ENCODE data around the gene LEPR.
A peak's percentile ranks its signal among the peaks of the same experiment; 100 is the strongest.

The LEPR gene

GRCh38 chr1:65409816-65410326 lies 10.6 kb upstream of the LEPR start:
- no peak for DNase-seq

- no peak for DNase-seq
Measured at GRCh38 chr1:65412256-65412983, 8.0 kb upstream of the LEPR start.

DNA sequence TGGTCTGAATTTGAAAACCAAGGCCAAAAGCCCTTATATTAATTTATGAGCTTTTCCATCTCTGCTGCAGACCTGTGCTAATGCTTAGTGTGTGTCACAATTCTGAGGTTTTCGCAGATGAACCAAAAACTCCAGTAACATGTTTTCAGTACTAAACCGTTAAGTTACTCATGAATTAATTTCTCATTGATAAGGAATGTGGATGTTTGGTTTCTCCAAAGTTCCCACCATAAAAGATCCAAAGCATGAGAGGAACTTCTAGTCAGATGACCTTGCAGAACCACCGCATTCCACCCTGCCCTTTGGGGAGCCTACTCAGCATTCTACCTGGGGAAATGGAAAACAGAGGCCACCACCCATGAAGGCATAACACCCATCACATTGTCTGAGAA lies 7.5 kb upstream of the LEPR start:
- no peak for DNase-seq

- DNase-seq, result no peak
Measured at GRCh38 chr1:65414538-65414937, 5.9 kb upstream of the LEPR start.

DNA sequence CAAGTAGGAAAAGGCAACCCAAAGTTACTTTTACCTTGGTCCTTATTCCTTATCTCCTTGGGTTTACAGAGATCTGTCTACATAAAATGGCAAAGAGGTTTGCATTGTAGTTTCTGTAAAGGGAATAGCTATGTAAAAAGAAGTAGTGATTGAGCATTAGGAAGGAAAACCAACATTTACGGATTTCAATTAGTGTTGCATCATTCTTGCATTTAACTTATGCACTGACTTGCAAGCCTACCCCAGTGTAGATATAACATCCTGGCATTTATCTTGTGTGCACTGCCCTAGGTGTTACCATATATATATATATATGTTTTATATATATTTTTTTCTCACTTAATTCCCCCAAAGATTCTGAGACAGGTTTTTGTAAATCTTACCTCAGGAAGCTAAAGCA lies 3.7 kb upstream of the LEPR start:
- DNase-seq, result no peak

DNA sequence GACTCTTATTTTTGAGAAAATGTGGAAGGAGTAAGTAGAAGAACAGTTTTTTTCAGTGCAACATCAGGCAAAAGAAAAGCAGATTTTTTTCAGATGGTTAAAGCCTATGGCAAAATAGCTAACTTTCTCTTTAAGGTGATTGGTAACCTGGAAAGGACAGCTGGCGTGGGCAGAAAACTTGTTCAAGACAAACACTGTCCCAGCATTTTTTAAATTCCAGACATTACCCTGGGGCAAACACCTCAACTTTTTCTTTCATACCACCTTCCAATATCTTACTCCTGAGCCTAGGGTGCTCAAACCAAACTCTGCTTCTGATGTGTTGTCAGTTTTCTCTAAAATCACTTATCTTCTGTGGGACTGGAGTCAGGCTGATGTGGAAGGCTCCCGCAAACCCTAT lies 2.7 kb upstream of the LEPR start:
- no peak for DNase-seq

GRCh38 chr1:65418522-65419185 lies 1.8 kb upstream of the LEPR start:
- DNase-seq, result no peak

GRCh38 chr1:65419681-65420589 lies 533 bp upstream of the LEPR start:
- peak; percentile 86 to 96 for DNase-seq

DNA sequence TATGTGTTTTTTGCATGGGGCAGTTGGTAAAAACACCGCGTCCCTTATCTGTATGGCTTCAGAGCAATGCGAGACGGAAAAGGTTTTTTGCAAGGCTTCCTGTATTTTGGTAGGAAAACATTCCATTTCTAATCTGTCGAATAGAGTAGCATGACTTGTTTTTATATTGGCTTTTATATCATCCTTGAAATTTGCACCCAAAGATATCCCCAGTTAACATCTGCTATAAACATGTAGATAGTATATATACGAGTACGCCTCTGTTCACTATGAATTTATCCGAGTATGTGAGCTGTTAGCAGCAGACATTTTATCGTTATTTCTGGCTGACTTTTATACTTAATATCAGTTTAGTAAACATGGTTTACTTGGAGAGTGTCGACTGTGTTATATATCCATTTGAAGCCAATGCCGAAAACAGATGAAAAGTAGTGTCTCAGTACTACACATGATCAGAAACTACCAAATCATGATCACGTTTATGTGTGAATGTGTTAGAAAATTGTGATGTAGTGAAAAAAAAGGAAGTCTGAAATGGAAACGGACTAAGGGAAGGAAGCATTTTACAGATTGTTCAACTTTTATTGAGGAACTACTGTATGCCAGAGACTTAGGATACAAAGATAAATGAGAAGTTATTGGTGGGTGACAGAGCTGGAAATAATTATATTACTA lies 1.0 kb downstream of the LEPR start:
- DNase-seq, result no peak

DNA sequence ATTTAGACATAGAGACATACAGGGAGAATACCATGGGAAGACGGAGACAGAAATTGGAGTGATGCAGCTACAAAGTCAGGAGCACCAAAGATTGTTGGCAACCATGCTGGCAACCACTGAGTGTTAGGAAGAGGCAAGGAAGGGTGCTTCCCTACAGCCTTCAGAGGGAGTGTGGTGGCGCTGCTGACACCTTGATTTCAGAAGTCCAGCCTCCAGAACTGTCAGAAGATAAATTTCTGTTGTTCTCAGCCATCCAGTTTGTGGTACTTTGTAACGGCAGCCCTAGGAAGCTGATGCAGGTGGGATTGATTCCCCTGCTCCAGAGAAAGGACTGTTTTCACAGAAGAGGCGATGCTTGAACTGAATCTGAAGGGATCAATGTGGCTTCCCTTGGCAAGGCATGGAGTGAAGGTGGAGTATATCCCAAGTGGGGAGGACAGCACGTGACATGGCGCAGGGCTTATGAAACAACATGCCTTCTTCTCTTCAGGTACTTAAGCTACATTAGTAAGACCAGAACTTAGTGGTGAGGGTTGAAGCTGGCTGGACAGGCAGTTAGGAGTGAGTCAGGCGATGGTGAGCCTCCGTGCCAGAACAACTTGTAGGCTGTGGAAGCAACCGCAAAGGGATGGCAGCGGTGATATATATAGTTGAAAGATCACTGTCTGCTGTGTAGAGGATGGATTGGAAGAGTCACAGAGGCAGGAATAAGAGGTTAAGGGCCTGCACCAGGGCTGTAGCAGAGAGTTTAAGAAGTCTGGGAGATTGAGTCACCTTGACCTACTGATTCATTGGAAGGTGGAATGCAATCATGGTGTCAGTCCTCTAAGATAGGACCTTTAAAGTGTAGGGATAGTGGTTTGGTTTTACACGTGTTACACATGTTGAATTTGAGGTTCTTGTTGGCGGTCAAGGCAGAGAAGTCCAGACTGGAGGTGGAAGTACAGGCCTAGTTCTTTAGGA lies 2.1 kb downstream of the LEPR start:
- DNase-seq, result peak in 1 of 2 experiments; percentile 16

DNA sequence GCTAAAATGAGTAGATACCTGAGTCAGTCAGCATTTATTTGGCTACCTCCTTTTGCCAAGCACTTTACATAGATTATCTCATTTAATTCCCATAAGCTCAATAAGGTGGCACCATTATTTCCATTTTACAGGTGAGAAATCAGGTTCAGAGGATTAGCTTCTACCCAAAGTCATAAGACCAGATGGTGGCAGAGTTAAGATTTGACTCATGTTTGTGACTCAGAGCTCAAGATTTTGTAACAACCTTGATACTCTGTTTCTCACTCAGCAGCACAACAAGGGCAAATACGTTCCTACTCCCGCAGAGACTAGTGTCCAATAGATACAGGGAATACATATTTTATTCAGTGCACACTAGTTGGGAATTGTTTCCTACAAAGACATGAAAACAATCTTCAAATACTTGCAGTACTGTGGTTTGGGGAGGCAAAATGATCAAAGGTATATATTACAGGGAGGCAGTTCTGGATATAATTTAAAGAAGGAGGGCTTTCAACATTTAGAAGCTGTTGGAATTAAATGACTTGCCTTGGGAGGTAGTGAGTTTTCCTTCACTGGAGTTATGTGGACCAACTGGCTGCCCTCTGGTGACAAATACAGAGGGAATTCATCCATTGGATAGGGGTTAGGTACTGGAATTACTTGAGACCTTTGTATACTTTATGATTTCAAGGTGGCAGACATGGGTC lies 3.6 kb downstream of the LEPR start:
- DNase-seq, result peak in 1 of 2 experiments; percentile 7

GRCh38 chr1:65424573-65424889 lies 4.1 kb downstream of the LEPR start:
- DNase-seq, result no peak

DNA sequence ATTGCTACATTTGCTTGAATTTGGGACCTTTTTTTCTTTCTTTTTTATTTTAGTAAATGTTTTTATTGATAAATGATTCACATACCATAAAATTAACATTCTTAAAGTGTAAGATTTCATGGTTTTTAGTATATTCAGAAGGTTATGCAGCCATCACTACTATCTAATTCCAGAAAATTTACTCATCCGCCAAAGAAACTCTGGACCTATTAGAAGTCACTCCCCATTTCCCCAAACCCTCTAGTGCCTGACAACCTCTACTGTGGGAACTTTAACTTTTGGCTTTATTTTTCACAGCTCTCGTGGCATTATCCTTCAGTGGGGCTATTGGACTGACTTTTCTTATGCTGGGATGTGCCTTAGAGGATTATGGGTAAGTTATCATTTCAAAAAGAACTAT lies 4.5 kb downstream of the LEPR start:
- no peak for DNase-seq

DNA sequence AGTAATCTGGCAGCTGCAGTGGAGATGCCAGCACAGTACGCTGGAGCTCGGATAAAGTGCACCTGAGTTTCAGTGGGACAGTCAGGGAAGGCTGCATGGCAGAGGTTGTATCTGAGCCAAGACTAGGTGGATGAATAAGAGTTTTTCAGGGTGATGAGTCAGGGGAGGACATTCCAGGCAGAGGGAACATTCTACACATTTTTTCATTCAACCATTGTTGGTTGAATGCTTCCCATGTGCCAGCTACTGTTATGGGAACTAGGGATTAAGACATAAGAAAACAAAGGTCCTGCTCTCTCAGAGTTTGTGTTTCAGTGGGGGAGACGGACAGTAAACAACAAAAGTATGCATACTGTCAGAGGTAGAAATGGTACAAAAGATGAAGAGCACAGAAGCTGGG lies 5.2 kb downstream of the LEPR start:
- DNase-seq, result no peak

- DNase-seq, result no peak
Measured at GRCh38 chr1:65429078-65429477, 8.6 kb downstream of the LEPR start.

GRCh38 chr1:65429806-65430205 lies 9.3 kb downstream of the LEPR start:
- no peak for DNase-seq

- peak in 1 of 2 experiments; percentile 55 for DNase-seq
Measured at GRCh38 chr1:65431111-65431705, 10.7 kb downstream of the LEPR start.

- DNase-seq, result no peak
Measured at GRCh38 chr1:65432918-65433317, 12.4 kb downstream of the LEPR start.

DNA sequence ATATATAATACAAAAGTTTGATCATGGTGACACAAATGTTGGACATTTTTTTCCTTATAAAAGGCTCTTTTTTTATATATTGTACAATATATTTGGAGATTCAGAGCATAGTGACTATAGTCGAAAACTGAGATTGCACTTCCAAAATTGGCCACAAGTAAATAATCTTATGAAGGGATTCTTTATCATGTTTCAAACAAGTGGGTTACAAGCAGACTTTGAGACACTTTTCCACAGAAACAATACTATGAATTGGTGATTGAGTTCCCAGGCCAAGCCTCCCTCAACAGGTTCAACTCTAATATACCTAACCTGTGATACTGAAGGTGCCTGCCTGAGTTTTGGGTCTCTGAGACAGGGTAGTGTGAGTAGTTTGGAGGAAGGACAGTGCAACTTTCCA lies 13.8 kb downstream of the LEPR start:
- no peak for DNase-seq

GRCh38 chr1:65434760-65435159 lies 14.3 kb downstream of the LEPR start:
- no peak for DNase-seq

- no peak for DNase-seq
Measured at GRCh38 chr1:65435987-65436386, 15.5 kb downstream of the LEPR start.

All from NCI-H524 (cell line).